GM19193 (cell line): ENCODE measurements around the gene ZFAND3.

ENCODE experiments used
- POLR2A ChIP-seq: IDR thresholded peaks from 4 replicates; pipeline ENCODE4 v1.6.1; 2011; ENCODE audit not compliant: insufficient read depth, insufficient read length; ENCODE audit errors: extremely low read depth

ZFAND3 gene

GRCh38 chr6:38088010-38088409 lies 268.5 kb downstream of the ZFAND3 start:
- no peak for TF ChIP-seq POLR2A

- TF ChIP-seq POLR2A = no peak
Measured at GRCh38 chr6:38088829-38089228, 269.3 kb downstream of the ZFAND3 start.

- no peak for TF ChIP-seq POLR2A
Measured at GRCh38 chr6:38091613-38092012, 272.1 kb downstream of the ZFAND3 start.

GRCh38 chr6:38092465-38092864 lies 272.9 kb downstream of the ZFAND3 start:
- no peak for TF ChIP-seq POLR2A

- TF ChIP-seq POLR2A = no peak
Measured at GRCh38 chr6:38092964-38093363, 273.4 kb downstream of the ZFAND3 start.

- no peak for TF ChIP-seq POLR2A
Measured at GRCh38 chr6:38095054-38095453, 275.5 kb downstream of the ZFAND3 start.

- TF ChIP-seq POLR2A = no peak
Measured at GRCh38 chr6:38099221-38099620, 279.7 kb downstream of the ZFAND3 start.

- no peak for TF ChIP-seq POLR2A
Measured at GRCh38 chr6:38100380-38100779, 280.9 kb downstream of the ZFAND3 start.

GRCh38 chr6:38103921-38104320 lies 284.4 kb downstream of the ZFAND3 start:
- no peak for TF ChIP-seq POLR2A

- no peak for TF ChIP-seq POLR2A
Measured at GRCh38 chr6:38105066-38105465, 285.5 kb downstream of the ZFAND3 start.

GRCh38 chr6:38107073-38107472 lies 287.5 kb downstream of the ZFAND3 start:
- no peak for TF ChIP-seq POLR2A

GRCh38 chr6:38110481-38110971 lies 291.0 kb downstream of the ZFAND3 start:
- no peak for TF ChIP-seq POLR2A

- TF ChIP-seq POLR2A = no peak
Measured at GRCh38 chr6:38112181-38112580, 292.7 kb downstream of the ZFAND3 start.

GRCh38 chr6:38113825-38114576 lies 294.5 kb downstream of the ZFAND3 start:
- no peak for TF ChIP-seq POLR2A

GRCh38 chr6:38114976-38115625 lies 295.6 kb downstream of the ZFAND3 start:
- no peak for TF ChIP-seq POLR2A

- TF ChIP-seq POLR2A = no peak
Measured at GRCh38 chr6:38115626-38116008, 296.1 kb downstream of the ZFAND3 start.
